Measurements from ENCODE around the gene CLASP1.

Gene CLASP1

GRCh38 chr2:121470917-121471316, 178.3 kb downstream of the CLASP1 start:
- no peak overlapping the region for H2AFZ ChIP-seq (ENCODE audit: low read depth)
- H3K9ac ChIP-seq: no peak overlapping the region
- H3K4me1 ChIP-seq (ENCODE audit: low read depth, poor library complexity, severe bottlenecking): no peaks in the 10 kb centered on the region
- no peak overlapping the region for H3K4me2 ChIP-seq
- H3K36me3 ChIP-seq (ENCODE audit: insufficient read depth): no peaks in the 10 kb centered on the region
- H4K20me1 ChIP-seq (ENCODE audit: insufficient read depth): no peaks in the 10 kb centered on the region
- no peak overlapping the region for H3K27ac ChIP-seq
- H3K27me3 ChIP-seq (ENCODE audit: insufficient read depth, low read depth): no peaks in the 10 kb centered on the region
- H3K4me3 ChIP-seq (IDR thresholded peaks at IDR 0.05; ENCODE audit: insufficient read depth, low read depth, low read length): no peak overlapping the region
- no peak for TF ChIP-seq CTCF (conservative IDR thresholded peaks at IDR 0.05; ENCODE audit: low read depth, low read length)
- no peaks in the 10 kb centered on the region for H3K79me2 ChIP-seq (ENCODE audit: insufficient read depth, low read depth)

GRCh38 chr2:121469356-121469755, 179.9 kb downstream of the CLASP1 start:
- Histone ChIP-seq H2AFZ (ENCODE audit: low read depth) (no peak overlapping the region), H3K27ac (no peak overlapping the region), H4K20me1 (ENCODE audit: insufficient read depth) (no peaks in the 10 kb centered on the region), H3K36me3 (ENCODE audit: insufficient read depth) (no peaks in the 10 kb centered on the region), H3K4me1 (ENCODE audit: low read depth, poor library complexity, severe bottlenecking) (no peaks in the 10 kb centered on the region), H3K4me3 (IDR thresholded peaks at IDR 0.05; ENCODE audit: insufficient read depth, low read depth, low read length) (no peak overlapping the region), H3K79me2 (ENCODE audit: insufficient read depth, low read depth) (no peaks in the 10 kb centered on the region), H3K4me2 (no peak overlapping the region), H3K9ac (no peak overlapping the region), H3K27me3 (ENCODE audit: insufficient read depth, low read depth) (no peaks in the 10 kb centered on the region)
- no peak for TF ChIP-seq CTCF (conservative IDR thresholded peaks at IDR 0.05; ENCODE audit: low read depth, low read length)

DNA sequence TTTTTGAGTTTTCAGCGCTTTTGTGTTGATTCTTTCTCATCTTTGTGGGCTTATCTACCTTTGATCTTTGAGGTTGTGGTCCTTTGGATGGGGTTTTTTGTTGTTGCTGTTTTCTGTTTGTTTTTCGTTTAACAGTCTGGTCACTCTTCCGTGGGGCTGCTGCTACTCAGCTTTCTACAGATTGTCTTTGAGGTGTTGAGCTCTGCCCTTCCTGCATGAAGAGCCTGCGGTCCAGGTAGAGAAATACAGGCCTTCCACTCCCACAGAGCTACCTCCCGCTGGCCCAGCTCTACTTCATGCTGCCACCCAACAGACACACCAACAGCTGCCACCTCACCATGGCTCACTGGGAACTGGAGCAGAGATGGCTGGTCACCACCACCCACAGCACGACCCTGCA, 180.3 kb downstream of the CLASP1 start:
- Histone ChIP-seq H3K27ac (no peak overlapping the region), H3K9ac (no peak overlapping the region), H3K4me2 (no peak overlapping the region), H4K20me1 (ENCODE audit: insufficient read depth) (no peaks in the 10 kb centered on the region), H3K79me2 (ENCODE audit: insufficient read depth, low read depth) (no peaks in the 10 kb centered on the region), H3K27me3 (ENCODE audit: insufficient read depth, low read depth) (no peaks in the 10 kb centered on the region), H3K36me3 (ENCODE audit: insufficient read depth) (no peaks in the 10 kb centered on the region), H3K4me1 (ENCODE audit: low read depth, poor library complexity, severe bottlenecking) (no peaks in the 10 kb centered on the region), H2AFZ (ENCODE audit: low read depth) (no peak overlapping the region), H3K4me3 (IDR thresholded peaks at IDR 0.05; ENCODE audit: insufficient read depth, low read depth, low read length) (no peak overlapping the region)
- TF ChIP-seq CTCF (conservative IDR thresholded peaks at IDR 0.05; ENCODE audit: low read depth, low read length): no peak

DNA sequence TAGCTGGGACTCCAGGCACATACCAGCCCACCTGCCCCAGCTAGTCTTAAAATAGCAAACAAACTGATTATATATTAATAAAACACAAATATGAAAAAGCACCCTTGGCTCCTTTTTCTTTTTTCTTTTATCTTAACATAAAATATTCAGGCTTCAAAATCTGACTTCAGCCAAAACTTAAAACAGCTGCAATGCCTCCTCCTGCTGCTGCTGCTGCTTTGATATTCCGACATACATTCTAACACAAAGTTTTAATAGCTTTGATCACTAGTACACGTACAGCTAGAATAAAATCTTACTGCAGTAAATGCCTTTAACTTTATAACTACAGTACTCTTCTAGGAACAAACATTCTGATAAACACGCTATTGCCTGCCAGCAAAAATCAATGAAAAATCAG, 190.0 kb downstream of the CLASP1 start:
- H3K79me2 ChIP-seq (ENCODE audit: insufficient read depth, low read depth): no peaks in the 10 kb centered on the region
- no peaks in the 10 kb centered on the region for H4K20me1 ChIP-seq (ENCODE audit: insufficient read depth)
- H3K27ac ChIP-seq: no peak overlapping the region
- TF ChIP-seq CTCF (conservative IDR thresholded peaks at IDR 0.05; ENCODE audit: low read depth, low read length): no peak
- H2AFZ ChIP-seq (ENCODE audit: low read depth): no peak overlapping the region
- no peak overlapping the region for H3K4me3 ChIP-seq (IDR thresholded peaks at IDR 0.05; ENCODE audit: insufficient read depth, low read depth, low read length)
- H3K9ac ChIP-seq: no peak overlapping the region
- no peaks in the 10 kb centered on the region for H3K27me3 ChIP-seq (ENCODE audit: insufficient read depth, low read depth)
- no peaks in the 10 kb centered on the region for H3K36me3 ChIP-seq (ENCODE audit: insufficient read depth)
- no peaks in the 10 kb centered on the region for H3K4me1 ChIP-seq (ENCODE audit: low read depth, poor library complexity, severe bottlenecking)
- H3K4me2 ChIP-seq: no peak overlapping the region

- H2AFZ ChIP-seq (ENCODE audit: low read depth): no peak overlapping the region
- no peaks in the 10 kb centered on the region for H3K4me1 ChIP-seq (ENCODE audit: low read depth, poor library complexity, severe bottlenecking)
- no peaks in the 10 kb centered on the region for H3K27me3 ChIP-seq (ENCODE audit: insufficient read depth, low read depth)
- no peaks in the 10 kb centered on the region for H4K20me1 ChIP-seq (ENCODE audit: insufficient read depth)
- H3K4me3 ChIP-seq (IDR thresholded peaks at IDR 0.05; ENCODE audit: insufficient read depth, low read depth, low read length): no peak overlapping the region
- no peak overlapping the region for H3K27ac ChIP-seq
- H3K4me2 ChIP-seq: no peak overlapping the region
- H3K9ac ChIP-seq: no peak overlapping the region
- H3K79me2 ChIP-seq (ENCODE audit: insufficient read depth, low read depth): no peaks in the 10 kb centered on the region
- H3K36me3 ChIP-seq (ENCODE audit: insufficient read depth): no peaks in the 10 kb centered on the region
- no peak for TF ChIP-seq CTCF (conservative IDR thresholded peaks at IDR 0.05; ENCODE audit: low read depth, low read length)
These were observed 192.9 kb downstream of the CLASP1 start for GRCh38 chr2:121456325-121456724.

Measured in KMS-11 (cell line).